GM12874 (cell line): ENCODE data around the gene SUPT3H.

Source experiments
- CTCF ChIP-seq: IDR thresholded peaks from 2 replicates; pipeline ENCODE4 v1.5.1; 2011; ENCODE audit warnings: low read depth, mild to moderate bottlenecking, control low read depth, low read length, moderate library complexity; ENCODE audit not compliant: insufficient read depth

The SUPT3H gene

GRCh38 chr6:45126033-45126432 lies 251.7 kb downstream of the SUPT3H start:
- TF ChIP-seq CTCF = no peak

GRCh38 chr6:45123023-45123422 lies 254.7 kb downstream of the SUPT3H start:
- no peak for TF ChIP-seq CTCF

- no peak for TF ChIP-seq CTCF
These were observed 259.0 kb downstream of the SUPT3H start for GRCh38 chr6:45118754-45119153.

GRCh38 chr6:45116714-45117410 lies 260.9 kb downstream of the SUPT3H start:
- no peak for TF ChIP-seq CTCF

- TF ChIP-seq CTCF = no peak
These were observed 262.0 kb downstream of the SUPT3H start for GRCh38 chr6:45115696-45116095.

- no peak for TF ChIP-seq CTCF
These were observed 265.0 kb downstream of the SUPT3H start for GRCh38 chr6:45112711-45113110.

GRCh38 chr6:45109551-45109950 lies 268.2 kb downstream of the SUPT3H start:
- TF ChIP-seq CTCF = no peak
